Activated naive CD8-positive, alpha-beta T cell treated with anti-CD3 and anti-CD28 coated beads, Interleukin-2, amount 10 ng/mL, durations not matched to agents 7 days and 5 days (primary cell): Measurements from ENCODE around the gene SPINT2. TPM values are rescaled to one million over a fixed set of nuclear protein-coding genes. Genes with fewer than 3 reads are reported as not detected.
"Not testable (repeated sequence)": the region's sequence is repeated elsewhere in the genome, so short reads cannot be mapped to it uniquely, and the experiment has no call there.

ENCODE experiments used
- ATAC-seq: fragments of 150-1000 bp; cut with Tn5 transposase; one replicate; pipeline ENCODE4 v1.10.0; 2021; ENCODE audit warnings: low read depth, moderate library complexity
- POLR2A ChIA-PET: fragments of 350-600 bp; sonication (Branson Sonifier 250); formaldehyde crosslinking; loops from one replicate; lab custom pipeline; 2021; ENCODE audit warnings: antibody characterized with exemption; lab: Charles Lee
- DNase-seq: peaks from one replicate; pipeline ENCODE4 v3.0.0; 2021
- H3K27ac Mint-ChIP-seq: one replicate; pipeline ENCODE4 v1.8.0; 2022; ENCODE audit warnings: mild to moderate bottlenecking, mixed read lengths
- H3K27me3 Mint-ChIP-seq: one replicate; pipeline ENCODE4 v1.8.0; 2022; ENCODE audit warnings: mild to moderate bottlenecking, moderate library complexity, mixed read lengths
- H3K36me3 Mint-ChIP-seq: one replicate; pipeline ENCODE4 v1.8.0; 2021; ENCODE audit warnings: mild to moderate bottlenecking, mixed read lengths
- H3K4me1 Mint-ChIP-seq: one replicate; pipeline ENCODE4 v1.8.0; 2021; ENCODE audit warnings: mixed read lengths
- H3K4me3 Mint-ChIP-seq: one replicate; pipeline ENCODE4 v1.8.0; 2022; ENCODE audit warnings: mild to moderate bottlenecking, moderate library complexity, mixed read lengths
- H3K9me3 Mint-ChIP-seq: one replicate; pipeline ENCODE4 v1.8.0; 2021; ENCODE audit warnings: mixed read lengths
- total RNA-seq, 2 experiments: library from RNA; stranded (reverse); gene quantifications; one replicate each; pipeline ENCODE4 v1.2.3, GENCODE V29; 2021

Gene SPINT2, protein sequence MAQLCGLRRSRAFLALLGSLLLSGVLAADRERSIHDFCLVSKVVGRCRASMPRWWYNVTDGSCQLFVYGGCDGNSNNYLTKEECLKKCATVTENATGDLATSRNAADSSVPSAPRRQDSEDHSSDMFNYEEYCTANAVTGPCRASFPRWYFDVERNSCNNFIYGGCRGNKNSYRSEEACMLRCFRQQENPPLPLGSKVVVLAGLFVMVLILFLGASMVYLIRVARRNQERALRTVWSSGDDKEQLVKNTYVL
- 10 to 100 TPM; 50.3 to 60.9 TPM for total RNA-seq

DNA sequence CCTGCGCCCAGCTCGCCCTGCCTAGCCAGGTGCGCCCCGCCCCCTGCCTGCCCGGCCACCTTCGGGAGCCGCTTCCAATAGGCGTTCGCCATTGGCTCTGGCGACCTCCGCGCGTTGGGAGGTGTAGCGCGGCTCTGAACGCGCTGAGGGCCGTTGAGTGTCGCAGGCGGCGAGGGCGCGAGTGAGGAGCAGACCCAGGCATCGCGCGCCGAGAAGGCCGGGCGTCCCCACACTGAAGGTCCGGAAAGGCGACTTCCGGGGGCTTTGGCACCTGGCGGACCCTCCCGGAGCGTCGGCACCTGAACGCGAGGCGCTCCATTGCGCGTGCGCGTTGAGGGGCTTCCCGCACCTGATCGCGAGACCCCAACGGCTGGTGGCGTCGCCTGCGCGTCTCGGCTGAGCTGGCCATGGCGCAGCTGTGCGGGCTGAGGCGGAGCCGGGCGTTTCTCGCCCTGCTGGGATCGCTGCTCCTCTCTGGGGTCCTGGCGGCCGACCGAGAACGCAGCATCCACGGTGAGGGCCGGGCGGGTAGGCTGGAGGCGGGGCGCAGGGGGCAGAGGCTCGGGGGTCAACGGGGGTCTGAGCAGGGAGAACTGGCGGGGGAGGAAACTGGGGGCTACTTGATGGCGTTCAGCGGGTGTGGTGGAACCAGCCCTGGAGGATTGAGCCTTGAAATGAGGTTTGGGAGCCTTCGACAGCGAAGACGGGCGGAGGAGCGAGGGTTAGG, at the start of gene SPINT2:
Gene SPINT2 (plus strand): TSS at position 88 of the 727 bp plus-strand sequence. CDS start 320 bp downstream, at position 408.
- POLR2A ChIA-PET = interaction anchor here (1.2 to 2.8 kb wide), 10 partner anchors 10 to 138 kb away, joined by 3 to 14 read pairs (median 4); partner anchors contain the start of genes CATSPERG, FAM98C, KCNK6 and PSMD8
- peak within 1 kb of the TSS; percentile 95 for H3K4me3 Mint-ChIP-seq
- peak; percentile 31 for ATAC-seq
- peaks cover 5% of the 10 kb centered on the region for H3K36me3 Mint-ChIP-seq
- H3K27ac Mint-ChIP-seq = peak within 1 kb of the TSS; percentile 95
- no peaks in the 10 kb centered on the region for H3K9me3 Mint-ChIP-seq
- no peaks in the 10 kb centered on the region for H3K27me3 Mint-ChIP-seq
- no peak for DNase-seq
- H3K4me1 Mint-ChIP-seq = peaks cover 22% of the 10 kb centered on the region

DNA sequence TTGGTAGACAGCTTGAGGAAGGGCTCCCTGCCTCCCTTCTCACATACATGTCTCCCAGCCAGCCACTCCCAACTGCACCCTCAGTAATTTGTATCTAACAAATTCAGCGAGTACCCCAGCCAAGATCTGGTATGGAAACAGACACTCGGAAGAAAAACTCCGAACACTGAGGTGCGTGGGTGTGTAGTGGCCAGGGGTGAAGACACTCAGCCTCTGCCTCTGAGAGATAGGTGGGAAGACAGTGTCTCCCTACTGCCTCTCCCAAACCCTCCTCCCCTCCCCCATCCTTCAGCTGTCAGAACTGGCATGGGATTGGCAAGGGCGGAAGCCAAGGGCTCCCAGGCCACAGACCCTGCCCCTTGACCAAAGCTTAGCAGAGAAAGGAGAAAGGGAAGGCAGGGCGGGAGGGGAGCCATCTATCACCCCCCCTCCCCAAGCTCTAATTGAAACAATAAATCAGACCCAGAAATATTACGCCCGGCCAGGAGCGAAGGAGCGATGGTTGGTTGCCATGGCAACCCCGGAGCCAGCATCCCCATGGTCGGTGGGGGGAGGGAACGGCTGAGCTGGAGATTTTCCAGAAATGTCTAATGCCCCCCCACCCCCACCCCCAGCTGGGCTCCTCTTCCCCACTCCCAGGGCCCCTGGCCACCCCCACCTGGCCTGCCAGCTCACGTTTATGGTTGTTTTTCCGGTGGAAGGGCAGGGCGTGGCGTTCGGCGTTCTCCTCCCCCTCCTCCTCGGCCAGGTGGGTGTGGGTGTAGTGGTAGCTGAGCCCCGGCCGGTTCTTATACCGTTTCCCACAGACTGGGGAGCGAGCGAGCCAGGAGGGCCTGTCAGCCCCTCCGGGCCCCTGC, 47.4 kb upstream of the SPINT2 start:
- H3K36me3 Mint-ChIP-seq = no peaks in the 10 kb centered on the region
- no peak overlapping the region for H3K27ac Mint-ChIP-seq
- peaks cover 48% of the 10 kb centered on the region for H3K27me3 Mint-ChIP-seq
- DNase-seq (no peak), ATAC-seq (no peak)
- no peak overlapping the region for H3K4me3 Mint-ChIP-seq
- H3K4me1 Mint-ChIP-seq = peaks cover 10% of the 10 kb centered on the region
- no peaks in the 10 kb centered on the region for H3K9me3 Mint-ChIP-seq
- POLR2A ChIA-PET = no interaction called here

DNA sequence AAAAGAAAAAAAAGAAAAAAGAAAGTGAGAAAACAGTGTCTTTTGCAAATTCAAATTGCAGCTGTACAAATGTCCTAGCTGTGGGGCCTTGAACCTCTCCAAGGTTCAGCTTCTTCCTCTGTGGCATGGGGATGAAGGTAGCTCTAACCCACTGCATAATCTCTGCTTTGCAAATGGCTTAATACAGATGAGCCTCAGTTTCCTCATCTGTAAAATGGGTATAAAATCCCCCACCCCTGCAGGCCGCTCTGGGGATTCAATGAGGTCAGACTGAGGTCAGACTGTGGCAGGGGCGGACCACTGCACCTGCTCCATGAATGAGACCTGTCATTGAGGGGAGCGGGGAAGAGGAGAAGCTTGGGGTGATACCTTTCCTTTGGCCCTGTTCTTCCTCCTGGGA, 46.2 kb upstream of the SPINT2 start:
- no peak for DNase-seq

DNA sequence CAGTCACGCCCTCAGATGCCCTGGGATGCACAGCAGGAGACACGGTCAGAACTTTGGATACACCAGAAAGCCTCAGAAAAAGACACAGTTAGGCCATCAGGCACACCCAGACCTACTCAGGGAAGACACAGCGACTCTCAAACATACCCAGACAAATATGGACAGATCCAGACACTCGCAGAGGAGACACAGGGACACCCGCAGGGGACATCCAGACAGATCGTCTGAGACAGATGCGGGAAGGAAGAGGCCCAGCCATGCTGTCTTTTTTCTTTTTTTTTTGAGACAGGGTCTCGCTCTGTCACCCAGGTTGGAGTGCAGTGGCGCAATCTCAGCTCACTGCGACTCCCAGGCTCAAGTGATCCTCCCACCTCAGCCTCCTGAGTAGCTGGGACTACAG, 45.2 kb upstream of the SPINT2 start:
- no peak overlapping the region for H3K27ac Mint-ChIP-seq
- H3K27me3 Mint-ChIP-seq = peaks cover 50% of the 10 kb centered on the region
- no peaks in the 10 kb centered on the region for H3K36me3 Mint-ChIP-seq
- H3K9me3 Mint-ChIP-seq = no peaks in the 10 kb centered on the region
- H3K4me3 Mint-ChIP-seq = no peak overlapping the region
- ATAC-seq (no peak), DNase-seq (no peak)
- POLR2A ChIA-PET = no interaction called here
- H3K4me1 Mint-ChIP-seq = peaks cover 12% of the 10 kb centered on the region

More for the DNA sequence above, 46.2 kb upstream of the SPINT2 start:
- Mint-ChIP-seq H3K36me3 (no peaks in the 10 kb centered on the region), H3K4me3 (no peak overlapping the region), H3K27ac (no peak overlapping the region), H3K4me1 (peaks cover 15% of the 10 kb centered on the region), H3K27me3 (peaks cover 46% of the 10 kb centered on the region), H3K9me3 (no peaks in the 10 kb centered on the region)
- ATAC-seq = no peak
- POLR2A ChIA-PET = no interaction called here

DNA sequence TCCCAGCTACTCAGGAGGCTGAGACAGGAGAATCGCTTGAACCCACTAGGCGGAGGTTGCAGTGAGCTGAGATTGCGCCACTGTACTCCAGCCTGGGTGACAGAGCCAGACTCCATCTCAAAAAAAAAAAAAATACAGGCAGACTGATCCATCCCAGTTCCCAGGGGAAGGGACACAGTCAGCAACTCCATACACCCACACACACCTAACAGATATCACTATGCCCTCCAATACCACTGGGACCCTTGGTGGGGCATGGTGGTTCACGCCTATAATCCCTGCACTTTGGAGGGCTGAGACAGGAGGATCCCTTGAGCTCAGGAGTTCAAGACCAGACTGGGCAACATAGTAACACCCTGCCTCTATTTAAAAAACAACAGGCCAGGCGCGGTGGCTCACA, 43.0 kb upstream of the SPINT2 start:
- peaks cover 13% of the 10 kb centered on the region for H3K4me1 Mint-ChIP-seq
- DNase-seq (no peak), ATAC-seq (no peak)
- H3K9me3 Mint-ChIP-seq = no peaks in the 10 kb centered on the region
- peaks cover 57% of the 10 kb centered on the region for H3K27me3 Mint-ChIP-seq
- no peak overlapping the region for H3K27ac Mint-ChIP-seq
- POLR2A ChIA-PET = no interaction called here
- H3K4me3 Mint-ChIP-seq = no peak overlapping the region
- H3K36me3 Mint-ChIP-seq = peaks cover 1% of the 10 kb centered on the region

- Mint-ChIP-seq H3K27ac (no peak overlapping the region), H3K27me3 (peaks cover 65% of the 10 kb centered on the region), H3K36me3 (peaks cover 1% of the 10 kb centered on the region), H3K4me1 (peaks cover 13% of the 10 kb centered on the region), H3K4me3 (no peak overlapping the region), H3K9me3 (no peaks in the 10 kb centered on the region)
- POLR2A ChIA-PET = no interaction called here
- no peak for ATAC-seq
- no peak for DNase-seq
These were observed 42.2 kb upstream of the SPINT2 start for GRCh38 chr19:38221919-38222830.

DNA sequence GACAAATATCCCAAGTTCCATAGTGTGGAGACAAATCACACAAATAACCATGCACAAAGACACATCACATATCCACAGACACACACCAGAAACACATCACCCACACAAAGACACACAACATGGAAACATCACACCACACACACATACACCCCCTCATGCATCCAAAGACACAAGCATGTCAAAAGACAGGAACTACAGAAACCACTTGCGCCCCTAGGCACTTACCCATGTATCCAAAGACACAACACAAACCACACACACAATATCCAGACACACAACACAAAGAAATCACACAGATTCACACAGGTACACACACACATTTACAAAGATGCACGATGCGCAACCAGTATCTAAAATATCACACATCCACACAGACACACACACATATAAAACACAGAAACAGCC, 41.3 kb upstream of the SPINT2 start:
- Mint-ChIP-seq H3K4me3 (peak overlapping the region; percentile 86), H3K27ac (no peak overlapping the region), H3K36me3 (peaks cover 1% of the 10 kb centered on the region), H3K27me3 (peaks cover 71% of the 10 kb centered on the region), H3K9me3 (no peaks in the 10 kb centered on the region), H3K4me1 (peaks cover 14% of the 10 kb centered on the region)
- DNase-seq = no peak
- no peak for ATAC-seq
- POLR2A ChIA-PET = no interaction called here

- DNase-seq (no peak), ATAC-seq (no peak)
- Mint-ChIP-seq H3K27ac (no peak overlapping the region), H3K27me3 (peaks cover 69% of the 10 kb centered on the region), H3K36me3 (peaks cover 1% of the 10 kb centered on the region), H3K4me1 (peaks cover 14% of the 10 kb centered on the region), H3K9me3 (no peaks in the 10 kb centered on the region), H3K4me3 (peak overlapping the region; percentile 86)
- POLR2A ChIA-PET = no interaction called here
These were observed 40.8 kb upstream of the SPINT2 start for GRCh38 chr19:38223617-38224013.

DNA sequence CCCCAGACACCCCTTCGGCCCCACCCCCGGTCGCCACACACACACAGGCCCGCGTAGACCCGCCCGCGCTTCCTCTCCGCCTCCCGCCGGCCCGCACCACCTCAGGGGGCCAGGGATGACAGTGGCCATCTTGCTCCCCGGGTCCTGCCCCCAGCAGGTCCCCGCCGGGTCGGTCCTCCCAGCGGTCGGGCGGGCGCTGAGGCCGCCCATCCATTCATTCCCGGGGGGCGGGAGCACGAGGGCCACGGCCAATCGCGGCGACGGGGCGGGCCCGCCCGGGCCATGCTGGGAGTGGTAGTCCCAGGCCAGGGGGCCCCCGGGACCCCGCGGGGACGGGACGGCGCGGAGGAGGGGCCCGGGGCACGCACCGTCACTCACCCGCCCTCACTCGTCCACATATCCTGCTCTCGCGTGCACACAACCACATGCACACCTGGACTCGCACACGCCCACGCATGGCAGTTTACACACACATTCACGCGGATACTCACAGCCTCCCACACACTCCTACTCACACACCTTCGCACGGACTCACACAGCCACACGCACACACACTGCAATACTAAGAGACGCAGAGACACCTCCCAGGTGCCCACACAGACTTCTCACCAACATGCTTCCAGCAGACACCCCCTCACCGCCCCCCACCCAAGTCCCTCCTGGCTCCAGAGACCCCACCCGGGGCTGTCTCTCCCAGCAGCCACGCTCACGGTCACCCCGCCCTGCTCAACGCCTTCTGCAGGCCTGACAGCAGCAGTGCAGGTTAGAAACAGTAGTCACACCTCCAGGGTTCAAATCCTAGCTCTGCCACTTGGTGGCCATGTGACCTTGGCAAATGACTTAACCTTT, 40.1 kb upstream of the SPINT2 start, which contains the start of gene DPF1:
Gene DPF1 (minus strand): TSS at position 209 of the 849 bp plus-strand sequence. CDS start 80 bp downstream, at position 129.
- Mint-ChIP-seq H3K36me3 (peaks cover 1% of the 10 kb centered on the region), H3K27me3 (peaks cover 68% of the 10 kb centered on the region), H3K4me1 (peaks cover 17% of the 10 kb centered on the region), H3K27ac (no peak within 1 kb of the TSS), H3K4me3 (peak within 1 kb of the TSS; percentile 86), H3K9me3 (no peaks in the 10 kb centered on the region)
- POLR2A ChIA-PET = interaction anchor here (1.7 kb wide), 1 partner anchor 318 kb away, joined by 6 read pairs; the partner anchor contains the start of genes SIPA1L3 and WDR87
- ATAC-seq (peak; percentile 78), DNase-seq (peak; percentile 74)

DNA sequence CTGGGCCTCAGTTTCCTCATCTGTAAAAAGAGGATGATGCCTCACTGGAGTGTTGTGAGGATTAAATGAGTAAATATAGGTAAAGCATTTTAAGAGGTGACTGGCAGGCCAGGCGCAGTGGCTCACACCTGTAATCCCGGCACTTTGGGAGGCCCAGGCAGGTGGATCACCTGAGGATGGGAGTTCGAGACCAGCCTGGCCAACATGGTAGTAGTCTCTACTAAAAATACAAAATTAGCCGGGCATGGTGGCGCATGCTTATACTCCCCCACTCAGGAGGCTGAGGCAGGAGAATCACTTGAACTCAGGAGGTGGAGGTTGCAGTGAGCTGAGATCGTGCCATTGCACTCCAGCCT, 39.5 kb upstream of the SPINT2 start:
- POLR2A ChIA-PET = interaction anchor here (1.7 kb wide), 1 partner anchor 319 kb away, joined by 6 read pairs; the partner anchor contains the start of genes SIPA1L3 and WDR87
- H3K4me3 Mint-ChIP-seq, H3K27ac Mint-ChIP-seq, H3K9me3 Mint-ChIP-seq, ATAC-seq, H3K36me3 Mint-ChIP-seq, DNase-seq: not testable (repeated sequence)
- peaks cover 67% of the 10 kb centered on the region for H3K27me3 Mint-ChIP-seq
- peaks cover 17% of the 10 kb centered on the region for H3K4me1 Mint-ChIP-seq

GRCh38 chr19:38227287-38228004, 36.9 kb upstream of the SPINT2 start:
- H3K4me1 Mint-ChIP-seq = peaks cover 17% of the 10 kb centered on the region
- peaks cover 72% of the 10 kb centered on the region for H3K27me3 Mint-ChIP-seq
- peak overlapping the region; percentile 11 for H3K4me3 Mint-ChIP-seq
- DNase-seq (no peak), ATAC-seq (no peak)
- no peaks in the 10 kb centered on the region for H3K9me3 Mint-ChIP-seq
- POLR2A ChIA-PET = interaction anchor here (0.6 to 1.4 kb wide), 2 partner anchors 41 to 178 kb away, joined by 3 read pairs; no protein-coding TSS in a partner anchor
- H3K27ac Mint-ChIP-seq = no peak overlapping the region
- peaks cover 1% of the 10 kb centered on the region for H3K36me3 Mint-ChIP-seq
